Measurements from ENCODE around the gene DTWD1.
"Not testable (repeated sequence)": the region's sequence is repeated elsewhere in the genome, so short reads cannot be mapped to it uniquely, and the experiment has no call there.

Gene DTWD1

GRCh38 chr15:49620658-49621368, at the start of gene DTWD1, which contains the start of gene FAM227B:
Gene DTWD1 (plus strand): TSS chr15:49621048. CDS start chr15:49625168, 4,120 bp downstream.
Gene FAM227B (minus strand): TSS chr15:49620818. CDS start chr15:49615171, 5,647 bp downstream.
- peak; percentile 84 to 87 for DNase-seq

- no peak for DNase-seq
Measured at GRCh38 chr15:49573421-49573820, 47.4 kb upstream of the DTWD1 start.

GRCh38 chr15:49589030-49589429, 31.8 kb upstream of the DTWD1 start:
- DNase-seq, result no peak

GRCh38 chr15:49592829-49593316, 28.0 kb upstream of the DTWD1 start:
- not testable (repeated sequence) for DNase-seq

GRCh38 chr15:49604625-49605409, 16.0 kb upstream of the DTWD1 start:
- DNase-seq, result no peak

- DNase-seq, result no peak
Measured at GRCh38 chr15:49605588-49605987, 15.3 kb upstream of the DTWD1 start.

GRCh38 chr15:49606594-49606993, 14.3 kb upstream of the DTWD1 start:
- no peak for DNase-seq

GRCh38 chr15:49610157-49610918, 10.5 kb upstream of the DTWD1 start:
- DNase-seq, result no peak

- not testable (repeated sequence) for DNase-seq
Measured at GRCh38 chr15:49612240-49612639, 8.6 kb upstream of the DTWD1 start.

GRCh38 chr15:49619226-49619625, 1.6 kb upstream of the DTWD1 start:
- no peak for DNase-seq

GRCh38 chr15:49620199-49620598, 649 bp upstream of the DTWD1 start:
- DNase-seq, result no peak

- DNase-seq, result no peak
Measured at GRCh38 chr15:49621401-49621811, 558 bp downstream of the DTWD1 start.

GRCh38 chr15:49621887-49622286, 1.0 kb downstream of the DTWD1 start:
- DNase-seq, result no peak

- DNase-seq, result no peak
Measured at GRCh38 chr15:49622561-49622960, 1.7 kb downstream of the DTWD1 start.

GRCh38 chr15:49624056-49624455, 3.2 kb downstream of the DTWD1 start:
- DNase-seq, result no peak

GRCh38 chr15:49625460-49626036, 4.7 kb downstream of the DTWD1 start:
- DNase-seq, result no peak

- no peak for DNase-seq
Measured at GRCh38 chr15:49627407-49627877, 6.6 kb downstream of the DTWD1 start.

- no peak for DNase-seq
Measured at GRCh38 chr15:49628379-49628778, 7.5 kb downstream of the DTWD1 start.

GRCh38 chr15:49637857-49638256, 17.0 kb downstream of the DTWD1 start:
- DNase-seq, result no peak

GRCh38 chr15:49644364-49644794, 23.5 kb downstream of the DTWD1 start:
- no peak for DNase-seq

GRCh38 chr15:49645277-49645676, 24.4 kb downstream of the DTWD1 start:
- no peak for DNase-seq

- no peak for DNase-seq
Measured at GRCh38 chr15:49645941-49646340, 25.1 kb downstream of the DTWD1 start.

GRCh38 chr15:49646891-49647290, 26.0 kb downstream of the DTWD1 start:
- DNase-seq, result no peak

Measured in stimulated activated CD4-positive, alpha-beta T cell treated with anti-CD3 and anti-CD28 coated beads, Interleukin-2, amount 100 ng/mL, for 48 hours (primary cell).